Measurements from ENCODE around the gene RHBDD1.

DNA sequence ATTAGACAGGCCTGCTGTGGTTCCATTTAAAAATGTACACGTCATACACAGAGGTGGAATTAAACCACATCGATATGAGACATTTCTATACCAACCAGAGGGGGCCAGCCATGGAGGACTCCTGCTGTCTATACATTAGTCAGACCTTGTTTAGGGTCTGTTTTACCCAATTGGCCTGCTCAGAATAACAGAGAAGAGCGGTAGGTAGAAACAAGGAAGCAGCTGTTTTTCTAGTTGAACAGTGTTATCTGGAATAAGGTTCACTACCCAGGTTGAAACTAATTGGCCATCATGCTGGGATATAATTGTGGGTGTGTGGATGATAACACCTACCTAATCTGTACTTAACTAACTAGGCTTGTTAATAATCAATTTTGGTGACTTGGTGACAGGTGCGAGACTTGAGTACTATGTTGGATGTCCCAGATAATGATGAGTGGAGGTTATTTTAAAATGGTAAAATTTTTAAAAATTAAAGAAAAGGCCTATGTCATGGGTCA, 47.5 kb downstream of the RHBDD1 start:
- TF ChIP-seq EZH2 (IDR thresholded peaks at IDR 0.05; ENCODE audit: insufficient read depth, poor library complexity, severe bottlenecking) (no peak), EZH2phosphoT487 (IDR thresholded peaks at IDR 0.05; ENCODE audit: insufficient read depth, low read depth) (no peak)

Measured in GM23248 (cell line).